ENCODE data around the gene RAD51B.

RAD51B gene

GRCh38 chr14:68322940-68323620 lies 503.5 kb downstream of the RAD51B start:
- no peak for DNase-seq (ENCODE audit: low spot score)

DNA sequence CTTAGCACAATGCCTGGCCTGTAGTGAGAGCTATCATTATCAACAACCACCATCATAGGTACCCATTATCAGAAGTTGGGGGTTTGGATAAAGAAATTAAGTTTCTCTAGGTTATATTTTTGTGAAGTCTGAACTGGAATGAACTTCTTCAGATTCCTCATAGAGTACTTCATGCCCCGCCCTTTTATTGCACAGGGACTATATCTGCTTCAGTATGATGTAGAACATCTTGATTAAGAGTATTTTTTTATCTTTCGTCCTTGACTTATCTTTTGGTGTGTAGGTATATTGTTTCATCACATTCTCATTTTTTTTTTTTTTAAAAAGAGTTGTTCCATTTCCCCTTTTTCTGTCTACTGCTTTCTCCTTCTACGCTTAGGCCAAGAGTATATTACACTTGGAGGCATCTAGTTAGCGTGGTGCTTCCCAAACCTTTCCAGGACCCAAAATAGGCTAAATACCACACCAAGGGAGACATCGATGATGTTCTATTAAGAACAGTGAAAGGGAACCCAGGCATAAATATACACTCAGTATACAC lies 505.8 kb downstream of the RAD51B start:
- DNase-seq (ENCODE audit: low spot score): no peak

DNA sequence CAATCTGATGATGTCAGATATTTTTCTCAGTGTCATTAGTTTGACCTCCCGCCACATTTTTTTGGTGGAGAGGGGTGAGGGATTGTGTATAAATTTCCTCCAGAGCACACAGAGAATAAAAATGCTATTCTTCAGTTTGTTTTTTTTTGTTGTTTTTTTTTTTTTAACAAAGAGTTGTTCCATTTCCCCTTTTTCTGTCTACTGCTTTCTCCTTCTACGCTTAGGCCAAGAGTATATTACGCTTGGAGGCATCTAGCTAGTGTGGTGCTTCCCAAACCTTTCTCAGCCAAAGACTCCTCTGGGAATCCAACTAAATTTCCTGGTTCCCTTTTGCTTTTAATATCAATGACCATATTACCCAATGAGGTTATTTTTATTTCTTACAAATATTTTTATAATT lies 507.7 kb downstream of the RAD51B start:
- DNase-seq (ENCODE audit: low spot score): no peak

DNA sequence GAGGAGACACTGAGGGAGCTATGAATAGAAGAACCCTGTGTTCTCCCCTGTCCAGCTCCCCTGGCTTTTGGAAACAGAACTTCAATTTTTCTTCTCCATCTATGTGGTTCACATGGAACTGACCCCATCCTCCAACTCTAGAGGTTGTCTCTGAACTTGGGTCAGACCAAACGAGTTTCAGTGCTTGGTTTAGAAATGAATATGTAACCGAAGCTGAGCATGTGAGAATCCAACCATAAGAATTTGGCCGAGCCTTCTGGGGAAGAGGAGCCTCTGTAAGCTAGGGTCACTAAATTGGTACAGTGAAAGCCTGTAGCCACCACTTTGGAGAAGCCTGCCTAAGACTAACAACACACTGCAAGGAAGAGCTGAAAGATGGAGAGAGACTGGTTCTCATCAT lies 508.9 kb downstream of the RAD51B start:
- DNase-seq (ENCODE audit: low spot score): no peak

DNA sequence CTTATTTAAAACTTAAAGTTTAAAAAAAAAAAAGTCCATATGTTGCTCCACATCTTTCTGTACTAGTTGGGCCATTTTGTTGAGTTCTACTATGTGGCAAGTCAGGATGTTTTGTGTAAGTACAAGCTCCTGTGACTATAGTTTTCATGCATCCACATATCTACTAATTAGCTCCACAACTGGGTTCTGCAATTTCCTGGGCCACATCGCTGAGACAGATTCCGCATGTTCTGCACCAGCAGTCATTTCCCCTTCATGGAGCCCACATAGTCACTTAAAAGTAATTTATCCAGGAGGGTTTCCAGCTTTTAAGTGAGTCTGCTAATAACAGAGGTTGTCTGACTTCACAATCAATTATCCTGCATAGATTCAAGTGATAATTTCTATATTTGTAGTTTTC lies 511.8 kb downstream of the RAD51B start:
- DNase-seq (ENCODE audit: low spot score): no peak

- no peak for DNase-seq (ENCODE audit: low spot score)
Measured at GRCh38 chr14:68331991-68332390, 512.4 kb downstream of the RAD51B start.

DNA sequence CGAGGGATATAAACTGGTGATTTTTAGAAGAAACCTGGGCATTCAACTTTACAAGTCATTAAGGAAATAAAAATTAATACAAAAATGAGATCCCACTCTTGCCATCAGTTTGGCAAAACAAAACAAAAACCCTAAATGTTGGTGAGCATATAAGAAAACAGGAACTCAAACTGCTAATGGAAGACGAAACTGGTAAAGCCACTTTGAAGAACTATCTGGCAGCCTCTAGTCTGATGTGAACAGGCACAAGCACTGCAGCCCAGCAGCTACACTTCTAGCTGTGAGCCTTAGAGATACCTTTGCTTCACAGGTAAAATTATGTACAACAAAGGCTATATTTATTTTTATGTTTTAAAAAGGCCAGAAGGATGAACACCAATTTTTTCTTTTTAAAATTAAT lies 513.7 kb downstream of the RAD51B start:
- DNase-seq (ENCODE audit: low spot score): no peak

DNA sequence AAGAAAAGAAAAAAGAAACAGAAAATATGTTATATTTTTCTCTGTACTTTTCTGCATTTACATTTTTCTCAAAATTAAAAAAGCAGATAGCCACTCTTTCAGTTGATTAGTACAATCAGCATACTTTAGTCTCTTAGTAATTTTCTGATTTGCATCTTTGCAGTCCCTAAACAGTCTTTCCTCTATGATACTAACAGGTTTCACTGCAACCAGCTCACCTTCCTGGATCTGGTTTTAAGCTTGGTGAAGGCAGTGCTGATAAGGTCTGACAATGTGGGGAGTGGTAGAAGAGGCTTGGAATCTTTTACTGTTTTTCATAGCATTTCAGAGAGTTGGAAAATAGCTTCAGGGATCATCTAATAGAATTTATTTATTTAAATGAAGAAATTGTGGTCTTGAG lies 515.7 kb downstream of the RAD51B start:
- no peak for DNase-seq (ENCODE audit: low spot score)

DNA sequence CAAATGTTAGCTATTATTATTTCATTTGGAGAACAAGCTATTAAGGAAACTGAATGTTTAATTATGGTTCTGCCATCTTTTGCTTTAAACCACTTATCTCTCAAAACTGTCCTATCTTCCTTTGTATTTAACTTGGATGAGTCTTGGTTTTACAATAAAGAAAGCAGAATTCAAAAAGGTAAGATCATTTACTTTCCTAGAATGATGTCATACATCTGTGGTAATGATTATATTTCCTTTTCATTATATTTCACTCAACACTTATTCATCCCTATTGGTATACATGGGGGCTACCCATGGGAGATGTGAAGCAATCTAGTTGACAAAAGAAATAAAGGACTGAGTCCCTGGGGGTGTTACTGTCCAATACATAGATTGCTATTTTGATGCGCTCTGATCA lies 516.6 kb downstream of the RAD51B start:
- no peak for DNase-seq (ENCODE audit: low spot score)

- DNase-seq (ENCODE audit: low spot score): no peak
Measured at GRCh38 chr14:68337279-68337678, 517.7 kb downstream of the RAD51B start.

GRCh38 chr14:68340262-68340661 lies 520.7 kb downstream of the RAD51B start:
- DNase-seq (ENCODE audit: low spot score): no peak

GRCh38 chr14:68341411-68342212 lies 522.0 kb downstream of the RAD51B start:
- DNase-seq (ENCODE audit: low spot score): no peak

DNA sequence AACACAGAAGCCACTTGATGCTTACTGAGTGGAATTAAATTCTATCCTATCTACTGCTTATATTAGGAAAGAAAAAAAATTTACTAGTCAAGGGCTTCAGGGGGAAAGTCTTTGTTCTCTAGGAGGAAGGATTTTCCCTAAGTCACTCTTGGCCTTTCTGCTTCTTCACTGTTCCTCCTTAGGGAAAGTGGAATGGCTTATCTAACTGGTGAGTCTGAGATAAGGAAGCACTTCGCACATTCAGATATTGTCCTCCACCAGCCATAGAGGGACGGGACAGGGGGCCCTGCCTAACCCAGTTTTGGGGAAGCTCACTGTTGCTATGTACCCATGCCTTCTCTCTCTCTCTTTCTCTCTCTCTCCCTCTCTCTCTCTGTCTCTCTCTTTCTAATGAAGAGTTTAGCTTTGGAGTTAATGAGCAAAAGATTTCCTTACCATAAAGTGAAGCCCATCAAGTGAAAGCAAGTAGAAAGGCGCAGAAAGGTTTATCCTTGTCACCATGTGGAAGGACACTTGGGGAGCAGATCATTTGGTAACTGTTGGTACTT lies 522.7 kb downstream of the RAD51B start:
- DNase-seq (ENCODE audit: low spot score): no peak

DNA sequence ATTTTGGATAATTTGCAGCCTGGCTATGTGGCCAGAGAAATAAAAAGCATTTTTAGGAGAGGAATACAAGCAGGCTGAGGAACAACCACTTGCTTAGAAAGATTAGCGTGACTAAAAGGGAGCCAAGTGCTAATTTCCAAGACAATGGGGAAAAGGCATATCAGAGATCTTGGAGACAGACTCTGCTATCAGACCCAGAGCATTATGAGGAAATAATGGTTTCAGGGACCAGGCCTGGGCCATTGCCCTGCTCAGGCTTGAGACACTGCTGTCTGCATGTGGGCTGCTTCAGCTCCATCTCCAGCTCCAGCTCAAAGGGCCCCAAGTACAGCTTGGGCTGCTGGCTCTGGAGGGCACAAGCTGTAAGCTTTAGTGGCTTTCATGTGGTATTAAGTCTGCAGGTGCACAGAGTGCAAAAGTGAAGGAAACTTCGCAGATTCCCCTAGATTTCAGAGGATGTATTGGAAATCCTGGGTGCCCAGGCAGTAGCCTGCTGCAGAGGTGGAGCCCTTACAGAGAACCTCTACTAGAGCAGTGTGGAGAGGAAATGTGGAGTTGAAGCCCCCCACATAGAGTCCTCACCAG lies 524.0 kb downstream of the RAD51B start:
- no peak for DNase-seq (ENCODE audit: low spot score)

DNA sequence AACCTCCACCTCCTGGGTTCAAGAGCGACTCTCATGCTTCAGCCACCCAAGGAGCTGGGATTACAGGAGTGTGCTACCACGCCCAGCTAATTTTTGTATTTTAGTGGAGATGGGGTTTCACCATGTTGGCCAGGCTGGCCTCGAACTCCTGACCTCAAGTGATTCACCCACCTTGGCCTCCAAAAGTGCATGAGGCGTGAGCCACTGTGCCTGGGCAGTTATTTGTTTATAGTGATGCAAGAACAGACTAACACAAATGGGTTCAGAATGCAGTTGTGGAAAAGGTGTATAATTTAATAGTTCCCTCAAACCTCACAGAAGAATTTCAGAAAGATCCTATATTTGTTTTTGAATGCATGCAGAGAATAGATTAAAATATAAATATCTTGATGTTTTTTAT lies 526.2 kb downstream of the RAD51B start:
- no peak for DNase-seq (ENCODE audit: low spot score)

DNA sequence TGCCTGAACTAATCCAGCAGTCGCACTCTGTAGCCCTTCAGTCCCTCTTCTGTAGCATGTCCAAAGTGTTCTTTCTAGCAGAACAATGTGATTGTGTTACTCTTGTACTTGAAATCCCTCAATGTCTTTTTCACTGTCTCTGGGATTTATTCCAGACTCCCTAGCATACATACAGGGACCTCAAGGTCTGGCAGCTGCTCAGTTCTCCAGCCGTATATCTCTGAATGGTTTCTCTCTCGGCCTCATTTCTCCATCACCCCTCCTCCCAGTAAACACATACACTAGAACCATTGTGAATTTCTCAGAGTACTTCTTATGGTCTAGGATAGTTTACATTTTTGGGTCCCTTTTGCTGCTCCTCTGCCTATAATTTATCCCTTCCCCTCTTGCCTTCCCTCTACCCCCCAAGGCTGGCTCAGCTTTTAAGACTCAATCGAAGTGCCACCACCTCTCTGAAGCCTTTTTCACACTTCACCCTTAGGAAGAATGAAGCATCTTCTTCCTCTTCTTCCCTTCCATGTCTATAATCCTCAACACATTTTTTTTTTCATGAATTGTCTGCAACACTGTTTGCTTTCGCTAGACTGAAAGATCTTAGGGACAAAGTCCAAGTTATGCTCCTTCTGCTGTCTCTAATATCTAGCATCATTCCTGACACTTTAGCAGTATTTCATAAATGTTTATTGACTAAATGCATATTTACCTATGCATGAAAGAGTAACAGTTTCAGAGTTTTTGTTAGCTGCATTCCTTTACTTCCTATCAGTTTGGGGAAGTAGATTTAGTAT lies 527.2 kb downstream of the RAD51B start:
- DNase-seq (ENCODE audit: low spot score): no peak

- DNase-seq (ENCODE audit: low spot score): no peak
Measured at GRCh38 chr14:68349900-68350629, 530.5 kb downstream of the RAD51B start.

GRCh38 chr14:68355415-68355814 lies 535.8 kb downstream of the RAD51B start:
- DNase-seq (ENCODE audit: low spot score): no peak

DNA sequence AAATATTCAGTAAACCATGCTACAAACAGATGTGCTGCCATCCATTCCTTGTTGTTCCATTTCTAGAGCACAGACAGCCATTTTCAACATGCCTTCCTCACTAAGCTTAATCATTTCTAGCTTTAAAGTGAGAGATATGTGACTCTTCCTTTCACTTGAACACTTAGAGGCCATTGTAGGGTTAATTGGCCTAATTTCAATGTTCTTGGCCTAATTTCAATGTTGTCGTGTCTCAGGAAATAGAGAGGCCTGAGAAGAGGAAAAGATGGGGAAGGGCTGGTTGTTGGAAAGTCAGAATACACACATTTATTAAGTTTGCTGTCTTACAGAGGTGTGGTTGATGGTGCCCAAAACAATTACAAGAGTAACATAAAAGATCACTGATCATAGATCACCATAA lies 538.2 kb downstream of the RAD51B start:
- no peak for DNase-seq (ENCODE audit: low spot score)

GRCh38 chr14:68358500-68358899 lies 538.9 kb downstream of the RAD51B start:
- no peak for DNase-seq (ENCODE audit: low spot score)

Measured in SK-N-DZ (cell line).